ENCODE measurements around the gene SEMA4D. TPM values are rescaled to one million over a fixed set of nuclear protein-coding genes. Genes with fewer than 3 reads are reported as not detected.

Gene SEMA4D
- total RNA-seq, 1 experiment from 2014 or later = 48.4 TPM

DNA sequence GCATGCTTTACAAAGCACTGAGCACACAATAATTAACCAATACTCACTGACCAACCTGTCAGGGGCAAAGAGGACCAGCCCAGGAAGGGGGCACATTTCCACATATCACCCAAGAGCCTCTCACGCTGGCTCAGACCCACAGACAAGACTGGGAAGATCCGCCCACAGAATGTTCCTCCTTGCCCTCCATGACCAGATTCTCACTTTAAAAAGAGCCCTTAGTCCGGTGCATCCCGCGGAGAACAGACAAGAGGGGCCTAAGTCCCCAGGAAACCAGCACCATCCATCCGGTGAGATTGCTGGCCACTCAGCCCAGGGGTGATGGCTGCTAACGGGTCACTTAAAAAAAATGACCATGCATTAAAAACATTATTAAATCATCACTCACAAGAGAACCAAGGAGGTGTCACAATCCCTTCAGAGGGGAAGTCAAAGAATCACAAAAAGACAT lies 32.9 kb downstream of the SEMA4D start:
- no peak overlapping the region for H3K4me3 ChIP-seq
- H3K36me3 ChIP-seq (ENCODE audit: low read depth) = no peaks in the 10 kb centered on the region
- POLR2A ChIA-PET (ENCODE audit: unreplicated experiment) = no interaction called here
- CTCF ChIA-PET = no interaction called here
- no peaks in the 10 kb centered on the region for H3K9me2 ChIP-seq (ENCODE audit: insufficient read depth)
- no peaks in the 10 kb centered on the region for H3K79me2 ChIP-seq (ENCODE audit: low read depth)
- no peaks in the 10 kb centered on the region for H3K9me3 ChIP-seq (ENCODE audit: insufficient read depth, low read depth)
- no peak overlapping the region for H2AFZ ChIP-seq
- TF ChIP-seq, protein P1, sequence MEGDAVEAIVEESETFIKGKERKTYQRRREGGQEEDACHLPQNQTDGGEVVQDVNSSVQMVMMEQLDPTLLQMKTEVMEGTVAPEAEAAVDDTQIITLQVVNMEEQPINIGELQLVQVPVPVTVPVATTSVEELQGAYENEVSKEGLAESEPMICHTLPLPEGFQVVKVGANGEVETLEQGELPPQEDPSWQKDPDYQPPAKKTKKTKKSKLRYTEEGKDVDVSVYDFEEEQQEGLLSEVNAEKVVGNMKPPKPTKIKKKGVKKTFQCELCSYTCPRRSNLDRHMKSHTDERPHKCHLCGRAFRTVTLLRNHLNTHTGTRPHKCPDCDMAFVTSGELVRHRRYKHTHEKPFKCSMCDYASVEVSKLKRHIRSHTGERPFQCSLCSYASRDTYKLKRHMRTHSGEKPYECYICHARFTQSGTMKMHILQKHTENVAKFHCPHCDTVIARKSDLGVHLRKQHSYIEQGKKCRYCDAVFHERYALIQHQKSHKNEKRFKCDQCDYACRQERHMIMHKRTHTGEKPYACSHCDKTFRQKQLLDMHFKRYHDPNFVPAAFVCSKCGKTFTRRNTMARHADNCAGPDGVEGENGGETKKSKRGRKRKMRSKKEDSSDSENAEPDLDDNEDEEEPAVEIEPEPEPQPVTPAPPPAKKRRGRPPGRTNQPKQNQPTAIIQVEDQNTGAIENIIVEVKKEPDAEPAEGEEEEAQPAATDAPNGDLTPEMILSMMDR (conservative IDR thresholded peaks at IDR 0.05) = no peak
- TF ChIP-seq EZH2 (IDR thresholded peaks at IDR 0.05; ENCODE audit: low read depth) = no peak
- H4K20me1 ChIP-seq (ENCODE audit: insufficient read depth) = peaks cover 3% of the 10 kb centered on the region; the same call in 1 of the 2 replicates
- DNase-seq = no peak
- BruUV-seq (replicated peaks) = no TSS peak
- intact Hi-C loops (cut with micrococcal nuclease; ENCODE audit: unreplicated experiment) = no loop called here
- no peak overlapping the region for H3K4me2 ChIP-seq
- H3F3A ChIP-seq (ENCODE audit: insufficient read depth, low read depth) = no peaks in the 10 kb centered on the region
- no peak overlapping the region for H3K27ac ChIP-seq
- H3K27me3 ChIP-seq (ENCODE audit: insufficient read depth, low read depth) = no peaks in the 10 kb centered on the region
- H3K4me1 ChIP-seq (replicated peaks; ENCODE audit: insufficient read depth) = peaks cover 6% of the 10 kb centered on the region; the same call in 1 of the 2 replicates

DNA sequence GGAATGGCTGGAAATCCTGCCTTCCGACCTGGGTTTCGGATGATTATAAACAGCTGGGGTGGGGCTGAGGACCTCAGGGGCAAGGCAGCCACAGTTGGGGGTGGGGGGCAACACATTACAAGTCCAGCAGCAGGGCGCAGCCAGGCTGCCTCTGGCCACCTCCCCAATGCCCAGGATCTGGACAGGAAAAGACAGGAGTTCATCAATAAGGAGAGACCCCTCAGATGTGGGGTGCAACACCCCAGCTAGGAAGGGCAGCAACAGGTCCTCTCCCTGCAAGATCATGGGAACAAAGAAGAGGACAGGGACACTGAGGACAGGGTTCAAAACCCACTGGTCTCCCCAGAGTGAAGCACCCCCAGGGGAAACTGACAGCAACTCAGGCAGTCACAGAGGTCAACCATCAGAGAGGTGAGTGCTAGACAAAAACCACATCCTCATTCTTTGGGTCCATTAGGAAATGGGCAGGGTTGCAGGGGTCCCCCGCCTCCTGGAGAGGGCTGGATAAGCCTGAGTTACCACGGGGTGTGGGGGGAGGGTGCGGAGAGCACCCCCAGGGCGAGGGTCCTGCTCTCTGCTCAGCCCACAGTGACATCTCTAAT lies 33.5 kb downstream of the SEMA4D start:
- no peak for DNase-seq
- H2AFZ ChIP-seq = no peak overlapping the region
- H3K9me3 ChIP-seq (ENCODE audit: insufficient read depth, low read depth) = no peaks in the 10 kb centered on the region
- no peaks in the 10 kb centered on the region for H3K9me2 ChIP-seq (ENCODE audit: insufficient read depth)
- intact Hi-C loops (cut with micrococcal nuclease; ENCODE audit: unreplicated experiment) = no loop called here
- H4K20me1 ChIP-seq (ENCODE audit: insufficient read depth) = peaks cover 4% of the 10 kb centered on the region; the same call in 1 of the 2 replicates
- H3K79me2 ChIP-seq (ENCODE audit: low read depth) = no peaks in the 10 kb centered on the region
- no peaks in the 10 kb centered on the region for H3K36me3 ChIP-seq (ENCODE audit: low read depth)
- no peaks in the 10 kb centered on the region for H3F3A ChIP-seq (ENCODE audit: insufficient read depth, low read depth)
- H3K4me1 ChIP-seq (replicated peaks; ENCODE audit: insufficient read depth) = peaks cover 6% of the 10 kb centered on the region; the same call in 1 of the 2 replicates
- no peak overlapping the region for H3K27ac ChIP-seq
- H3K4me2 ChIP-seq = no peak overlapping the region
- BruUV-seq (replicated peaks) = no TSS peak
- H3K27me3 ChIP-seq (ENCODE audit: insufficient read depth, low read depth) = no peaks in the 10 kb centered on the region
- no peak for TF ChIP-seq EZH2 (IDR thresholded peaks at IDR 0.05; ENCODE audit: low read depth)
- TF ChIP-seq, protein P1 (conservative IDR thresholded peaks at IDR 0.05) = no peak
- ChIA-PET POLR2A (ENCODE audit: unreplicated experiment) (no interaction called here), CTCF (no interaction called here)
- H3K4me3 ChIP-seq = no peak overlapping the region

DNA sequence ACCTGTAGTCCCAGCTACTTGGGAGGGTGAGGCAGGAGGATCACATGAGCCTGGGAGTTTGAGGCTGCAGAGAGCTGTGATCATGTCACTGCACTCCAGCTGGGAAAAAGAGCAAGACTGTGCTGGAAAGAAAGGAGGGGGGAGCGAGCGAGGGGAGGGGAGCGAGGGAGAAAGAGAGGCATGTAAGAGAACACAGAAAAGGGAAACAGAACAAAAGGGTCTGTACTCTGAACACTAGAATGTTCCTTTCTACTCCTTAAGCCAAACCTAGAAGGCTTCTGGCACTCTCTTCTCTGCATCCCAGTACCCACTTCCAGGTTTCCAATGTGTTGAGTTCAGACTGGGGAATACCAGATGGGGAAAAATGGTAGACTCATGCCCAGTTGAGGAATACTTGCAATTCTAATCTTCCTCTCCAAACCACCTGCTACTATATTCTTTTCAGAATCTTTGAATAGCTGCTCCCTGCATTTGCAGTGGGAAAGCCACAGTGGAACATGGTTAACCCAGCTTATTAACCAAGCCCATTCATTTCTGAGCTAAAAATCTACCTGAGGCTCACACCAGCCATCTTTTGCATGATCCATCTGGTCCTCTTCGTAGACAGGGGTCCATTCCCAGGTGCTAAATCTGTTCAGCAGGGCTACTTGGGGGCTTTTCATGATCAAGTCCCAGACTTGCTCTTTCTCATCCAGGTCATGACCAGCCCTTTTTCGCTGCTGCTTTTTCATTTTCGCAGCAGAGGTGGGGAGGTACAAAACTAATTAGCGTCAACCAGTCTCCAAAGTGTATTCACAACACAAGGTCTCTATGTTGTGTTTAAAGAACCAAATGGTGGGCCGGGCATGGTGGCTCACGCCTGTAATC lies 34.9 kb downstream of the SEMA4D start:
- Histone ChIP-seq H3K4me2 (no peak overlapping the region), H3K9me2 (ENCODE audit: insufficient read depth) (no peaks in the 10 kb centered on the region), H3K9me3 (ENCODE audit: insufficient read depth, low read depth) (no peaks in the 10 kb centered on the region), H3F3A (ENCODE audit: insufficient read depth, low read depth) (no peaks in the 10 kb centered on the region; the same call in 1 of the 2 replicates), H3K4me3 (no peak overlapping the region), H3K27me3 (ENCODE audit: insufficient read depth, low read depth) (no peaks in the 10 kb centered on the region), H3K36me3 (ENCODE audit: low read depth) (no peaks in the 10 kb centered on the region), H3K27ac (no peak overlapping the region), H4K20me1 (ENCODE audit: insufficient read depth) (peaks cover 6% of the 10 kb centered on the region; the same call in 1 of the 2 replicates), H2AFZ (no peak overlapping the region), H3K79me2 (ENCODE audit: low read depth) (no peaks in the 10 kb centered on the region), H3K4me1 (replicated peaks; ENCODE audit: insufficient read depth) (peaks cover 6% of the 10 kb centered on the region; the same call in 1 of the 2 replicates)
- intact Hi-C loops (cut with micrococcal nuclease; ENCODE audit: unreplicated experiment) = no loop called here
- ChIA-PET CTCF (no interaction called here), POLR2A (ENCODE audit: unreplicated experiment) (interaction anchor here (0.7 kb wide), 1 partner anchor 39 kb away, joined by 12 read pairs; no protein-coding TSS in a partner anchor)
- TF ChIP-seq, protein P1 (conservative IDR thresholded peaks at IDR 0.05) = no peak
- no peak for TF ChIP-seq EZH2 (IDR thresholded peaks at IDR 0.05; ENCODE audit: low read depth)
- no peak for DNase-seq
- no TSS peak for BruUV-seq (replicated peaks)

All from PC-9 (cell line).